ENCODE measurements around the gene RHOH.
A peak's percentile ranks its signal among the peaks of the same experiment; 100 is the strongest.
"Not testable (repeated sequence)": the region's sequence is repeated elsewhere in the genome, so short reads cannot be mapped to it uniquely, and the experiment has no call there.

The RHOH gene, protein sequence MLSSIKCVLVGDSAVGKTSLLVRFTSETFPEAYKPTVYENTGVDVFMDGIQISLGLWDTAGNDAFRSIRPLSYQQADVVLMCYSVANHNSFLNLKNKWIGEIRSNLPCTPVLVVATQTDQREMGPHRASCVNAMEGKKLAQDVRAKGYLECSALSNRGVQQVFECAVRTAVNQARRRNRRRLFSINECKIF

GRCh38 chr4:40196724-40197281, at the start of gene RHOH:
Gene RHOH (plus strand): TSS chr4:40197031. CDS start chr4:40243387, 46,356 bp downstream.
- DNase-seq, result no peak

- DNase-seq, result not testable (repeated sequence)
Measured at GRCh38 chr4:40147490-40147889, 49.3 kb upstream of the RHOH start.

GRCh38 chr4:40149960-40150385, 46.9 kb upstream of the RHOH start:
- DNase-seq, result peak; percentile 40

DNA sequence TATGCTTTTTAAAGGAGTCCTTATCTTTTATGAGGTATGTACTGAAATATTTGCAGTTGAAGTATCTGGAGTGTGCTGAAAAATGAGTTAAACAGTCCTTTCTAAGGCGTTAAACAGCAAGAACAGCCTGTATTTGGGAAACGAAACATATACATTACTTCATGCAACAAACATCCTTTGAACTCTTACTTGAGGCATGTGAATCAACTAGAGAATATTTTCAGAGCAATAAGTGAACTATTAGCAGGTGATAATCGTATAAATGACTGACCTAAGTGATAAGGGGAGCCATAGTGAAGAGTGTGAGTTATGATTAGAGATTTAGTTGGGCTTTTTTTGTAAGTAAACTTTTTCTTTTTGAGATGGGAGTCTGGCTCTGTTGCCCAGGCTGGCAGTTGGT, 45.9 kb upstream of the RHOH start:
- DNase-seq, result no peak

GRCh38 chr4:40152637-40153036, 44.2 kb upstream of the RHOH start:
- no peak for DNase-seq

- no peak for DNase-seq
Measured at GRCh38 chr4:40157436-40157835, 39.4 kb upstream of the RHOH start.

DNA sequence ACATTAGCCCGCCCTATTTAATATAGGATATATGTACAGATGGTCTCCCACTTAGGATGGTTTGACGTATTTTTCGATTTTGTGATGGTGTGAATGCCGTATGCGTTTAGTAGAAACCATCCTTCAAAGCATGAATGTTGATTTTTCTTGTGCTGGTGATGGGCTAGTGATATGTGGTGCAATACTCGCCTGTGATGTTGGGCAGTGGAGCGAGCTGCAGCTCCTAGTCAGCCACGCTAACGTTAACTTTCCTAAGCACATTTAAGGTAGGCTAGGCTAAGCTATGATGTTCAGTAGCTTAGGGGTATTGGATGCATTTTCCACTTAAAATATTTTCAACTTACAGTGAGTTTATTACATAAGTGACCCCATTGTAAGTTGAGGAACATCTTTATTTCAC, 36.6 kb upstream of the RHOH start:
- no peak for DNase-seq

DNA sequence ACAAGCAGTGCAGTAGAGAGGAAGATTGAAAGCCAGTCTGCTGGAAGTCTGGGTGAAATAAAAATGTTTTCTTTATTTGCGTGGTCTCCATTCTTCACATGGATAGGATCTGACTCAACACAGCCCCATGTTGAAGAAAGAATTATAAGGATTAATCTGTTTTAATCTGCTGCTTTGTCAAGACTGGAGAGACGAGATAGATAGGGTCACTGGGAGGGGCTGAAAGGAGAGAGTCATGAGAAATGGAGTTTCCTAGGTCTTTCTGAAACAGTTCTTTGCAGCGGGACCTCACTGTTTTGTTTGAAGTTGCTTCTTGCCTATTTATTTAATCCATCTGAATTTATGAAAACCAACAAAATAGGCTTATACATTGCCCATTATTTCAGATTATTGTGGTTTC, 32.4 kb upstream of the RHOH start:
- DNase-seq, result no peak

- no peak for DNase-seq
Measured at GRCh38 chr4:40165916-40166315, 30.9 kb upstream of the RHOH start.

DNA sequence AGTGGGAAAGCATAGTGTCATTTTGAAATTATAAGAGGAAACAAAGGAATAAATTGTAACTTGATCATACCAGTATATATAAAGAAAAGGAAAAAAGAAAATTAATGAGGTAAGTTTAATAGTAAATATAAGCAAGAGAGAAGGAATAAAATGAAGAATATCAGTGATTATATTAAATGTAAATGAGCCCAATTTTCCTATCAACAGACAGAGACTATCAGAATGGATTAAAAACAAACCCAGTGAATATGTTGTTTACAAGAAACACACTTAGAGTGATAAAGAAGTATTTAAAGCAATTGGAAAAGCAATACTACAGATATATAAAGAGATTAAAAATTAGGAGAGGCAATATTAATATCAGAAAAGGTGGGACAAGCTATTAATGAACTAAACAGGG, 28.8 kb upstream of the RHOH start:
- DNase-seq, result no peak

DNA sequence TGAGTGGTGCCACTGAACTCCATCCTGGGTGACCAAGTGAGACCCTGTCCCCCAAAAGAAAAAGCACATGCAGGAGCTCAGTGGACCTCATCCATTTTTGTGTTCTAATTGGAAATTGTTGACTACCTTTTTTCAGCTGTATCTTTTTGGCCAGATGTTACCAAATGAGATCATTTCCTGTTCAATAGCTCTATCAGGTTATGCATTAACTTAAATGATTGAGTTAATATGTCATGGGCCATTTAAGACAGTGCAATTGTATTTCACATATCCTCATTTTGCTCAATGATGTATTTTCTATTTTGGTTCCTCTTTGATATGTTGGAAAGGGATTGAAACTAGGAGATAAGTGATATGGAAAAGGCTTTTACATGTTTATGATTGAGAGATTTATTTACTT, 26.2 kb upstream of the RHOH start:
- no peak for DNase-seq

DNA sequence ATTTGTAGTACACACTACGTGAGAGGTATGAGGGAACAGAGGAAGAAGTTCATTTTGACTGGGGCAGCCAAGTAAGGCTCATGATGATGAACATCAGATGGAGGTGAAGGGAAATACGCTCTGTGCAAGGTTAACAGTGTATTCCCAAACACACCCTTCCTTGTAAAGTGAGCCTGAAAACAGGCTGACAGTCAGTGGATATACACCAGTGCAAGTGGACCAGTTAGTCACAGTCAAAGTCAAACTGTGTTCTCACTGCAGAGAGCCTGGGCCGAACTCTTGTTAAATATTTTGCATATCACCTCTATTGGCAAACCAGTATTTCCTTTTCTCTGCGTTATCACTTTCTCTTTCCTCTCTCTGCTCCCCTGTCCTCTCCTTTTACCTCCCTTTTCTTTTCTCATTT, 23.4 kb upstream of the RHOH start:
- no peak for DNase-seq

DNA sequence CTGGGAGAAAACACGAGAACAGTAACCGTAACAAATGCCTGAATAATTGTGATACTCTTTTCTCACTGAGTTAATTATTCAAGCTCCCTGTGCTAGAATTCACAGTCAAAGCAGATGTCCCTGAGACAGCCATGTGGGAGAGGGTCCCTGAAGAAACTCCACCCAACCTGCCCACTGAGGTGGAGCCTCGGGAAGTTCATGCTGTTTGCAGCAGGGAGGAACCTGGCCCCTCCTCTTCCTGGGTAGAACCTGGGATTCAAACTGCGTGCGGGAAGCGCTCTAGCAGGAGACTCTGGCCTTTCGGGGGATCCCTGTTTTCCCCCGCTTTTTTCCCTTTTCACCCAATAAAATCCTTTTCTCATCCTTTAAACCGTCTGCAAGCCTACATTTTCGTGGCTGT, 20.2 kb upstream of the RHOH start:
- DNase-seq, result no peak

GRCh38 chr4:40177591-40177990, 19.2 kb upstream of the RHOH start:
- DNase-seq, result no peak

GRCh38 chr4:40178672-40179071, 18.2 kb upstream of the RHOH start:
- DNase-seq, result no peak

DNA sequence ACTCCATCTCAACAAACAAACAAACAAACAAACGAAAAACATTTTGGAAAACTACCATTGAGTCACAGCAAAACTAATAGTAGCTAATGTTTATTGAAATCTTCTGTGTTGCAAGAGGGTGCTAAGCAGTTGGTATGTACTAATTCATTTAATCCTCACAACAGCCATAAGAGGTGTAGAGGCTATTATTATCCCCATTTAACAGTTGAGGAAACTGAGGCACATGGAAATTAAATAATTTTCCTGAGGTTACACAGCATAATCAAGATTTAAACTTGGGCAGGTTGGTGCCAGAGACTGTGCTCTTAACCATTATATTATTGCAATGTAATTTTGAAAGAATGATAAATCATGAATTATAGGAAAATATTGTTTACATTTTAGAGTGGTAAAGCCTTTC, 17.5 kb upstream of the RHOH start:
- no peak for DNase-seq

DNA sequence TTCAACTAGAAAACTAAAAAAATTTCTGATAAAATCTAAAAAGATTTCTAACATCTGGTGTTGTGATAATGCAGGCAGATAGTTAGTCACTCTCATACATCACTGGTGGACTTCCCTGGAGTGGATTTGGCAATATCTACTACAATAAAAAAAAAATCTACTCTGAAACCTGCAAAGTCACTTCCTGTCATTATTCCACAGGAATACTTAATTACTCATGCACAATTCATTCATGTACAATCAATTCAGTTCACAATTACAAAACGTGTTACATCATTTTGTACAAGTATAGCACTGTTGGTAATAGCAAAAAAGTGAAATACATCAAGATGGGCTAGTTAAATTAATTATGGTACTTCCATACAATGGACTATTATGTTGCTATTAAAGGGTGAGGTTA, 16.5 kb upstream of the RHOH start:
- DNase-seq, result no peak

DNA sequence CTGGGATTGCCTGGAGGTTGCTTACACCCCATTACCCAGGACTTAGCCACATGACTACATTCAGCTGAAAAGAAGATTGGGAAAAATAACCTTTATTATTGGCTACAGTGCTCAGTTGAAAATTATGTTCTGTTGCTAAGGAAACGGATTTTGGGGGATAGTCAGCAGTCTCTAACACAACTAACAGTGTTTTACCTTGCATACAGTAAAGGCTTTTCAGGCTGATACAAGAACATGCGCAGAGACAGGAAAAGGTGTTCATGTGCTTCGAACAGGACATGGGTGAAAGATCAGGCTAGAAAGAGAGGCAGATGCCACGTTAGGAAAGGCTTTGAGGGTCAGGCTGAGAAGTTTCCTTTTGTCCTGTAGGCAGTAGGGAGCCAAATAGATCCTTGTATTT, 14.8 kb upstream of the RHOH start:
- DNase-seq, result no peak

DNA sequence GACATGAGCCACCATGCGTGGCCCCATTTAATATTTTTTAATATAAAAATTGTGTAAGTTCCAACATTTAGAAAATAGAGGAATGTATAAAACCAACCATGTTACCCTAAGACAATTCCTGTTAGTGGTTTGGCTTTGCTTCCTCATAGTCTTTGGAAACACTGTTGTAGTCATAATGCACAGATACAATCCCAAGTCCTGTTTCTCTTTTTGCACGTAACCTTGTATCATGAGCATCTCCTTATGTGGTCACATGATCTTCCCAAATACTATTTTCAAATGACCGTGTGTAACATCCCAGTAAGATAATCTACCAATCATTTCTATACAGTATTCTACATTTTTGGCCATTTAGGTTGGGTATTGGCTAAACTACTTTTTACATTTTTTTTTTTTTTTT, 13.9 kb upstream of the RHOH start:
- DNase-seq, result no peak

GRCh38 chr4:40183615-40184411, 13.0 kb upstream of the RHOH start:
- no peak for DNase-seq

DNA sequence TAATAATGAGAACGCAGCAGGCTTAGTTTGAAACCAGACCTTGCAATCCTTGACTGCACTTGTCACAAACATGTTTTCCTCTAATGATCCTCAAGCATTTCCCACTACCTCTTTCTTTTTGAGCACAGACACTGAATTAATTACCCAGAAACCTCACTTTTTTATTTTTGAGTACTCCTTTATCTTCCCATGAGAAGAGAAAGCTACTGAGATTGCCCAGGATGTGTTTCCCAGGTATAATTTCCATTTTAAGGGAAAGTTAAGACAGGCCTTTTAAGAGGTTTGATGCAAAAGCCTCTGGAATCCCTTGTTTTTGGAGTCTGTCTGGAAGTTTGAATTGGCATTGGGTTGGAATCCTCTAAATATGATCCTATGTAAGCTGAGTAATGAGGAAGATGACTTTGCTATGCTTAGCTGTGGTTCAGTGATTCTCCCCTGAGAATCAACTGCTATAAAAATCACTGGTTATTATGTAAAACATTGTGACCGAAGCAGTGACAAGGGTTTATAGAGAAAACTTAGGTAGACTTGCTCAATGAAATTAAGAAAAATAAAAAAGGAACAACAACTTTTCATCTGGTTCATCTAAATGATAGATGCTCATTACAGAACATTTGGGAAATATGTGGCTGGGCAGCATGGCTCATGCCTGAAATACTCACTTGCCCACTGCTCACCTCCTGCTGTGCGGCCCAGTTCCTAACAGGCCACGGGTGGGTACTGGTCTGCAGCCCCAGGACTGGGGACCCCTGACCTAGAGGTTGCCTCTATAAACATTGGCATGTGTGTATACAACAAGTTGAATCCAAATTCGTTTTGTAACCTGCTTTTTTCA, 10.8 kb upstream of the RHOH start:
- no peak for DNase-seq

DNA sequence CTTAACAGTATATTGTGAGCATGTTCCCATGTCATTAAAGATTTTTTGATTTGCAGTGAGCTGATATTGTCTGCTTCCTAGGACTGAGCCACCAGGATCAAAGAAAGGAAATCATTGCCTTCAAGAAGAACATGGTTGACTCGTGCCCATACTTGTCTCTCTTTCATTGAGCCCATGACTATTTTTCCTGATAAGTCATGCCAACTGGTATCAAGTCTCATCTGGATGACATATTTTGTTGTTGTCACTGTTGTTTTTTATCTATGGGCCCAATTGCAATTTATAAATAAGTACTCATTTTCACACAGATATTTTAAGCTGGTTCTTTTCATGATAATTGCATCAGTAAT, 10.2 kb upstream of the RHOH start:
- DNase-seq, result no peak

- DNase-seq, result no peak
Measured at GRCh38 chr4:40187386-40187906, 9.4 kb upstream of the RHOH start.
